KMS-11 (cell line): Measurements from ENCODE around the gene EFR3B.

ENCODE experiments used
- H2AFZ ChIP-seq: fragments of 200-600 bp; sonication (generic); 2 replicates; pipeline ENCODE4 v1.6.1; 2016; ENCODE audit warnings: antibody characterized with exemption, mixed run types, low read depth
- H3K27ac ChIP-seq: fragments of 200-600 bp; sonication (generic); 2 replicates; pipeline ENCODE4 v1.6.1; 2016; ENCODE audit warnings: mild to moderate bottlenecking, mixed run types
- H3K27me3 ChIP-seq: fragments of 200-600 bp; sonication (generic); 2 replicates; pipeline ENCODE4 v1.6.1; 2017; ENCODE audit warnings: mild to moderate bottlenecking, low read depth, mixed run types, moderate library complexity; ENCODE audit not compliant: insufficient read depth
- H3K36me3 ChIP-seq: fragments of 200-600 bp; sonication (generic); 2 replicates; pipeline ENCODE4 v1.6.1; 2017; ENCODE audit warnings: mild to moderate bottlenecking, mixed run types; ENCODE audit not compliant: insufficient read depth
- H3K4me1 ChIP-seq: fragments of 200-600 bp; sonication (generic); 2 replicates; pipeline ENCODE4 v1.6.1; 2016; ENCODE audit warnings: mild to moderate bottlenecking, low read depth, mixed run types; ENCODE audit not compliant: poor library complexity, severe bottlenecking
- H3K4me2 ChIP-seq: fragments of 200-600 bp; sonication (generic); 2 replicates; pipeline ENCODE4 v1.7.0; 2016; ENCODE audit warnings: mild to moderate bottlenecking, mixed run types
- H3K4me3 ChIP-seq: fragments of 200-600 bp; sonication (generic); IDR thresholded peaks from 2 replicates; pipeline ENCODE4 v1.6.1; 2017; ENCODE audit warnings: low read depth, low read length, mixed read lengths; ENCODE audit not compliant: insufficient read depth
- H3K79me2 ChIP-seq: fragments of 200-600 bp; sonication (generic); 2 replicates; pipeline ENCODE4 v1.6.1; 2016; ENCODE audit warnings: low read depth, mixed run types; ENCODE audit not compliant: insufficient read depth
- H3K9ac ChIP-seq: fragments of 200-600 bp; sonication (generic); 2 replicates; pipeline ENCODE4 v1.6.1; 2016; ENCODE audit warnings: mild to moderate bottlenecking, mixed run types
- H4K20me1 ChIP-seq: fragments of 200-600 bp; sonication (generic); 2 replicates; pipeline ENCODE4 v1.6.1; 2016; ENCODE audit warnings: mild to moderate bottlenecking, mixed run types; ENCODE audit not compliant: insufficient read depth
- TF ChIP-seq, protein P1 (sequence below): fragments of 200-600 bp; sonication (generic); conservative IDR thresholded peaks from 2 replicates; pipeline ENCODE4 v1.6.1; 2017; ENCODE audit warnings: low read depth, mild to moderate bottlenecking, antibody characterized with exemption, low read length, moderate library complexity, mixed read lengths

EFR3B gene

DNA sequence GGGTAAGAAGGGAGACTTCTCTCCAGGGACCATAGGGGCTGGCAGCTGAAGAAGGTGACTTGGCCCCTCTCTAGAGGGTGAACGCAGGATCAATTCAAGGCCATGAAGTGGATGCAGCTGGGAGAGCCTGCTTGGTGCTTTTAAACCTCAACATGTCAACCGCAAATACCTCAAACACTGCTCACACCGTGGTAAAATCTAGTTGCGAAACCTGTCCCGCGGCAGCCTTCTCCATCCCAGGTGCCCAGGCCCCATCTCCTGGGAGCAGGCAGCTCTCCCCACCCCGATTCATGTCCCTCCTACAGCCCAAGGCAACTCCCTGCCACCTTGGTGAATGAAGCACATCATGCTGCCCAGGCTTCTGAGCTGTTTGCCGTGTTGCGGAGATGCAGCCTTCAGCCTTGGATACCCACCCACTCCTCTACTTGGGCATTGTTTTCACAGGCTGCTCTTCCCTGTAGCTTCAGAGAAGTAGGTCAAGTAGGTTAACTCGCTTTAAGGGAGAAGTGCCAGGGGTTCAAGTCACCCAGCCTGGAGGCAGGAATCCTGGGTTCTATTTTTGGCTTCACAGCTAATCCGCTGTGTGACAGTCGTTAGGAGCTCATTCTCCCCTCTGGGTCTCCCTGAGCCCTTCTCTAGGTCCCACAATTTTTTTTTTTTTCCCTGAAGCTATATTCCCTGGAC, 6.2 kb upstream of the EFR3B start:
- no peaks in the 10 kb centered on the region for H3K27me3 ChIP-seq
- no peak overlapping the region; the same call in 1 of the 2 replicates for H3K4me2 ChIP-seq
- TF ChIP-seq, protein P1, sequence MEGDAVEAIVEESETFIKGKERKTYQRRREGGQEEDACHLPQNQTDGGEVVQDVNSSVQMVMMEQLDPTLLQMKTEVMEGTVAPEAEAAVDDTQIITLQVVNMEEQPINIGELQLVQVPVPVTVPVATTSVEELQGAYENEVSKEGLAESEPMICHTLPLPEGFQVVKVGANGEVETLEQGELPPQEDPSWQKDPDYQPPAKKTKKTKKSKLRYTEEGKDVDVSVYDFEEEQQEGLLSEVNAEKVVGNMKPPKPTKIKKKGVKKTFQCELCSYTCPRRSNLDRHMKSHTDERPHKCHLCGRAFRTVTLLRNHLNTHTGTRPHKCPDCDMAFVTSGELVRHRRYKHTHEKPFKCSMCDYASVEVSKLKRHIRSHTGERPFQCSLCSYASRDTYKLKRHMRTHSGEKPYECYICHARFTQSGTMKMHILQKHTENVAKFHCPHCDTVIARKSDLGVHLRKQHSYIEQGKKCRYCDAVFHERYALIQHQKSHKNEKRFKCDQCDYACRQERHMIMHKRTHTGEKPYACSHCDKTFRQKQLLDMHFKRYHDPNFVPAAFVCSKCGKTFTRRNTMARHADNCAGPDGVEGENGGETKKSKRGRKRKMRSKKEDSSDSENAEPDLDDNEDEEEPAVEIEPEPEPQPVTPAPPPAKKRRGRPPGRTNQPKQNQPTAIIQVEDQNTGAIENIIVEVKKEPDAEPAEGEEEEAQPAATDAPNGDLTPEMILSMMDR: no peak
- H3K4me1 ChIP-seq: peaks cover 14% of the 10 kb centered on the region
- no peak overlapping the region for H3K4me3 ChIP-seq
- H3K9ac ChIP-seq: no peak overlapping the region
- no peak overlapping the region for H3K27ac ChIP-seq
- no peaks in the 10 kb centered on the region for H3K79me2 ChIP-seq
- H3K36me3 ChIP-seq: no peaks in the 10 kb centered on the region
- no peak overlapping the region for H2AFZ ChIP-seq
- H4K20me1 ChIP-seq: no peaks in the 10 kb centered on the region

DNA sequence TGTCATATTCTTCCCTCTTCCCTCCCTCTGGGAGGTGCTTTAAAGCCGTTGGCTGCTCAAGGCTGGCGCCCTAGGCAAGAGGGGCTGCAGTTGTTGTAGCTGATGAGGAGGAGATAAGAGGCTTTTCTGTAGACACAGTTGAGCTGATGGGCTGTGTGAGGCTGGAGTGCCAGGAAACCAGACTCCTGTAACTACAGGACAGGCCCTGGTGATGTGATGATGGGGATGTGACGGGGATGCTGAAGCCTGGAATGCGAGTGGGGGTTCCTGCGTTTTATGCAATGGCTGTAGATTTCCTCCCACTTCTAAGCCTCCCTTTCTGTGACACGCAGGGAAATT, 5.7 kb upstream of the EFR3B start:
- Histone ChIP-seq H3K36me3 (no peaks in the 10 kb centered on the region), H3K4me1 (peaks cover 14% of the 10 kb centered on the region), H3K27ac (no peak overlapping the region), H3K4me2 (no peak overlapping the region), H3K27me3 (0 out of 2 replicates have a peak, but pooled peaks cover 2% of the 10 kb centered on the region), H3K79me2 (no peaks in the 10 kb centered on the region), H3K9ac (no peak overlapping the region), H3K4me3 (no peak overlapping the region), H2AFZ (no peak overlapping the region), H4K20me1 (no peaks in the 10 kb centered on the region)
- TF ChIP-seq, protein P1: no peak

DNA sequence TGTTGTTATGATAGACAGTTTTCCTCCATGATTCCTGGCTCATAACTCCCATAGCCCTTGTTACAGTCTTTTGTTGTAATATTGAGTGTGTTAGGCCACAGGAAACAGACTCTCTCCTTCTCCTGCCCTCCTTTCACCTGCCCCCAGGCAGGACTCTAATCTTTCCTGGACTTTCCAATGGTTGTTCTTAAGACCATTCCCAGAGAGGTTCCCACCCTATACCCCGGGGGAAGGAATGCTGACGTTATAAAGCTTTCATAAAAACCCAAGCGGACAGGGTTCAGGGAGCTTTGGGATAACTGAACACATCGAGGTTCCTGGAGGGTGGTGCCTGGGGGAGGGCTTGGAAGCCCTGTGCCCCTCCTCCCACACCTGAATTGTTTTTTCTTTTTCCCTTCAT, 2.8 kb upstream of the EFR3B start:
- H3K4me3 ChIP-seq: no peak overlapping the region

DNA sequence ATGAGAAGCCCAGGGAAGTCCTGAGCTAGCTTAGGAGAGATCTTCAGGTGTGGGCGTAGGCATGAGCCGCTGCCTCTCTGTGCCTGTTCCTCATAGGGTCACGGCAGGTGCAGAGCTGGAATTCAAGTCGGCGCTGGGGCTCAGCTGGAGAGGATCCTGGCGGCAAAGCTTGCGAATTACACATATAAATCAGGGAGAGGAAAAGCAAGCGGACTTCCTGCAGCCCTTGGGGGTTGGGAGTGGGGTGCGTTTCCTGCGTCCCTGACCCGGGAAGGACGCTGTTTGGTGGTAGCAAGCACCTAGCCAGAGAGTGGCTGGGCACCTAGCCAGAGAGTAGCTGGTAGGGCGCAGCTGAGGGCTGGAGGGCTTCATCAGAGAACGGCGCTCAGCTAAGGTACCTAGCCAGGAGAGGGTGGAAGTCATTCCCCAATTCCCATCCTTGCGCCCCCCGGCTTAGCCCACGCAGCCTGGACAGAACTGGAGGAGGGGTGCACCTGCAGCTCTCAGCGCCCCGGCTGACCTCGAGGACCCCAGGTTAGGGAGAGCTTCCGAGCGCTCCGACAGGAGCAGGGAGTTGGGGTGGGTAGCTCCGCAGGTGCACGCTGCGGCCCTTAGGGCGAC, 459 bp upstream of the EFR3B start:
- Histone ChIP-seq H3K9ac (no peak overlapping the region), H3K79me2 (no peaks in the 10 kb centered on the region), H3K27me3 (peaks cover 17% of the 10 kb centered on the region; the same call in 1 of the 2 replicates), H3K4me3 (no peak overlapping the region), H3K27ac (no peak overlapping the region), H3K4me2 (peak overlapping the region; percentile 84), H4K20me1 (no peaks in the 10 kb centered on the region), H2AFZ (peak overlapping the region; percentile 82), H3K36me3 (no peaks in the 10 kb centered on the region), H3K4me1 (peaks cover 10% of the 10 kb centered on the region)
- TF ChIP-seq, protein P1: no peak

More for the DNA sequence above, 2.8 kb upstream of the EFR3B start:
- Histone ChIP-seq H3K36me3 (no peaks in the 10 kb centered on the region), H3K27me3 (peaks cover 13% of the 10 kb centered on the region; the same call in 1 of the 2 replicates), H3K27ac (no peak overlapping the region), H3K9ac (no peak overlapping the region), H2AFZ (no peak overlapping the region), H3K4me2 (no peak overlapping the region), H4K20me1 (no peaks in the 10 kb centered on the region), H3K4me1 (peaks cover 24% of the 10 kb centered on the region), H3K79me2 (no peaks in the 10 kb centered on the region)
- TF ChIP-seq, protein P1: no peak
